Osteoblast (primary cell): ENCODE measurements around the gene HSH2D. TPM values are rescaled to one million over a fixed set of nuclear protein-coding genes. Genes with fewer than 3 reads are reported as not detected.

ENCODE experiments used
- DNase-seq: peaks from one replicate; pipeline ENCODE4 v3.0.0; 2011; ENCODE audit warnings: low spot score, mixed read lengths; ENCODE audit not compliant: insufficient read length; ENCODE audit errors: missing footprints
- H2AFZ ChIP-seq: 2 replicates; pipeline ENCODE4 v1.6.0; 2011; ENCODE audit warnings: mild to moderate bottlenecking, low read length
- H3K27ac ChIP-seq: 2 replicates; pipeline ENCODE4 v1.5.1; 2011; ENCODE audit warnings: mild to moderate bottlenecking, low read depth, low read length, moderate library complexity
- H3K27me3 ChIP-seq: 2 replicates; pipeline ENCODE4 v1.6.0; 2012; ENCODE audit warnings: mild to moderate bottlenecking, control low read depth, inconsistent platforms, low read length, moderate library complexity; ENCODE audit not compliant: insufficient read depth
- H3K36me3 ChIP-seq: 2 replicates; pipeline ENCODE4 v1.5.1; 2011; ENCODE audit warnings: mild to moderate bottlenecking, low read length, control low read depth, moderate library complexity; ENCODE audit not compliant: insufficient read depth
- H3K4me1 ChIP-seq: 2 replicates; pipeline ENCODE4 v1.5.1; 2011; ENCODE audit warnings: mild to moderate bottlenecking, low read length, control low read depth, moderate library complexity; ENCODE audit not compliant: insufficient read depth
- H3K4me2 ChIP-seq: 2 replicates; pipeline ENCODE4 v1.6.0; 2011; ENCODE audit warnings: mild to moderate bottlenecking, low read length; ENCODE audit not compliant: insufficient read depth
- H3K4me3 ChIP-seq: fragments of 200-600 bp; sonication (generic); 3 replicates; pipeline ENCODE4 v1.5.1; 2012; ENCODE audit warnings: mild to moderate bottlenecking, low read length, inconsistent platforms; ENCODE audit not compliant: insufficient read depth
- H3K79me2 ChIP-seq: 2 replicates; pipeline ENCODE4 v1.6.0; 2012; ENCODE audit warnings: mild to moderate bottlenecking, low read length, control low read depth, inconsistent platforms; ENCODE audit not compliant: insufficient read depth
- H3K9me3 ChIP-seq: 2 replicates; pipeline ENCODE4 v1.5.1; 2011; ENCODE audit warnings: low read depth, low read length, control low read depth
- H4K20me1 ChIP-seq: 2 replicates; pipeline ENCODE4 v1.6.0; 2012; ENCODE audit warnings: mild to moderate bottlenecking, low read length, control low read depth; ENCODE audit not compliant: insufficient read depth
- total RNA-seq: library from RNA; depleted of rRNA; stranded (reverse); fragments of >200 nt; gene quantifications from 2 replicates; pipeline ENCODE4 v1.2.3, GENCODE V29; 2012
- TF ChIP-seq, protein P1 (sequence below): IDR thresholded peaks from 2 replicates; pipeline ENCODE4 v1.5.1; 2011; ENCODE audit warnings: mild to moderate bottlenecking, low read depth, low read length, moderate library complexity; ENCODE audit errors: extremely low read depth

HSH2D gene
- total RNA-seq, 1 donor: 0.36 TPM

DNA sequence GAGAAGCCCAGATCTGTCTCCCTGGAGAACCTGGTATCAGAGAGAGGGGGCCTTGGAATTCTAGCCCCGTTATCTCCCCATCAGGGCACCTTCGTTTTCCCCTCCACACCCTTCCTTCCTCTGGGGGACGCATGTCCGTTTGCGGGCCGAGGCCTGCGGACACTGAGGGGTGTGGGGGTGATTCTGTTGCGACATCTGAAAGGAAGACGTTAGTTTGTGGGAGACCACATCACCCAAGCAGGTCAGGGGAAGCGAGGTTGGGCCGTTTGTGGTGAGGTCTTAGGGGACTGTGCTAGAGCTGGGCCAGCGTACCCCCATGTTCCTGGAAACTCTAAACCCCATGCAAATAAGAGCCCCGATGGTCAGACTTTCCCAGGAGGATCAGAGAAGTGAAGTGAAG is 3.7 kb upstream of the HSH2D start:
- H3K9me3 ChIP-seq: no peaks in the 10 kb centered on the region
- no peak overlapping the region for H3K27ac ChIP-seq
- H2AFZ ChIP-seq: no peak overlapping the region
- TF ChIP-seq, protein P1, sequence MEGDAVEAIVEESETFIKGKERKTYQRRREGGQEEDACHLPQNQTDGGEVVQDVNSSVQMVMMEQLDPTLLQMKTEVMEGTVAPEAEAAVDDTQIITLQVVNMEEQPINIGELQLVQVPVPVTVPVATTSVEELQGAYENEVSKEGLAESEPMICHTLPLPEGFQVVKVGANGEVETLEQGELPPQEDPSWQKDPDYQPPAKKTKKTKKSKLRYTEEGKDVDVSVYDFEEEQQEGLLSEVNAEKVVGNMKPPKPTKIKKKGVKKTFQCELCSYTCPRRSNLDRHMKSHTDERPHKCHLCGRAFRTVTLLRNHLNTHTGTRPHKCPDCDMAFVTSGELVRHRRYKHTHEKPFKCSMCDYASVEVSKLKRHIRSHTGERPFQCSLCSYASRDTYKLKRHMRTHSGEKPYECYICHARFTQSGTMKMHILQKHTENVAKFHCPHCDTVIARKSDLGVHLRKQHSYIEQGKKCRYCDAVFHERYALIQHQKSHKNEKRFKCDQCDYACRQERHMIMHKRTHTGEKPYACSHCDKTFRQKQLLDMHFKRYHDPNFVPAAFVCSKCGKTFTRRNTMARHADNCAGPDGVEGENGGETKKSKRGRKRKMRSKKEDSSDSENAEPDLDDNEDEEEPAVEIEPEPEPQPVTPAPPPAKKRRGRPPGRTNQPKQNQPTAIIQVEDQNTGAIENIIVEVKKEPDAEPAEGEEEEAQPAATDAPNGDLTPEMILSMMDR: no peak
- H4K20me1 ChIP-seq: no peaks in the 10 kb centered on the region
- H3K36me3 ChIP-seq: no peaks in the 10 kb centered on the region
- H3K4me1 ChIP-seq: no peaks in the 10 kb centered on the region
- DNase-seq: no peak
- no peaks in the 10 kb centered on the region for H3K27me3 ChIP-seq
- H3K79me2 ChIP-seq: no peaks in the 10 kb centered on the region
- H3K4me3 ChIP-seq: no peak overlapping the region
- H3K4me2 ChIP-seq: no peak overlapping the region

DNA sequence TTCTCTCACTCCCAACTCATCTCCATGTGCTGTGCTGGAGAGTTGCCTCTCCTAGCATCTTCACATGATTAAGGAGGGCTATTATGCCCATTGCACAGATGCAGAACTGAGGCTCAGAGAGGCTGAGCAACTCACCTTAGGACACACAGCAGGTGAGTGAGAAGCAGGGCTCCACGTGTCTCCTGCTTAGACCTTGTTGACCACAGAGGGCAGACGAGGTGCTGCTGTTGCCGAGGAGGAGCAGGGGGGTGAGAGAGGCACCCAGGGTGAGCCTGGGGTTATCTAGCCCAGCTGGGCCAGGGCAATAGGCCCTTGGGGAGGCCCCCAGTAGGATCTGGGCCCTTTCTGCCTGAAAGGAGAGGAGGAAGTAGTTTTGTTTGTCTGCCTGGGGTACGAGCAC is 2.4 kb upstream of the HSH2D start:
- Histone ChIP-seq H3K27me3 (no peaks in the 10 kb centered on the region), H3K36me3 (no peaks in the 10 kb centered on the region), H3K4me2 (no peak overlapping the region), H4K20me1 (no peaks in the 10 kb centered on the region), H3K27ac (no peak overlapping the region), H3K79me2 (no peaks in the 10 kb centered on the region), H3K4me1 (no peaks in the 10 kb centered on the region), H2AFZ (no peak overlapping the region), H3K4me3 (no peak overlapping the region), H3K9me3 (no peaks in the 10 kb centered on the region)
- DNase-seq: peak; percentile 11
- TF ChIP-seq, protein P1: no peak

GRCh38 chr19:16142032-16142580 is 1.4 kb upstream of the HSH2D start:
- DNase-seq: no peak
- H3K4me3 ChIP-seq: no peak overlapping the region
- H3K9me3 ChIP-seq: no peaks in the 10 kb centered on the region
- no peak overlapping the region for H3K4me2 ChIP-seq
- TF ChIP-seq, protein P1: no peak
- H3K36me3 ChIP-seq: no peaks in the 10 kb centered on the region
- H3K27me3 ChIP-seq: no peaks in the 10 kb centered on the region
- no peaks in the 10 kb centered on the region for H4K20me1 ChIP-seq
- no peak overlapping the region for H2AFZ ChIP-seq
- H3K4me1 ChIP-seq: no peaks in the 10 kb centered on the region
- no peak overlapping the region for H3K27ac ChIP-seq
- H3K79me2 ChIP-seq: no peaks in the 10 kb centered on the region

GRCh38 chr19:16144216-16144581 is 714 bp downstream of the HSH2D start:
- TF ChIP-seq, protein P1: no peak
- no peaks in the 10 kb centered on the region for H3K9me3 ChIP-seq
- H3K27me3 ChIP-seq: no peaks in the 10 kb centered on the region
- peak; percentile 42 for DNase-seq
- no peak overlapping the region for H3K27ac ChIP-seq
- no peak overlapping the region for H3K4me3 ChIP-seq
- no peaks in the 10 kb centered on the region for H3K4me1 ChIP-seq
- H2AFZ ChIP-seq: no peak overlapping the region
- H3K79me2 ChIP-seq: no peaks in the 10 kb centered on the region
- H4K20me1 ChIP-seq: no peaks in the 10 kb centered on the region
- no peak overlapping the region for H3K4me2 ChIP-seq
- no peaks in the 10 kb centered on the region for H3K36me3 ChIP-seq
